H4 (cell line): Measurements from ENCODE around the gene CLDN5. TPM values are rescaled to one million over a fixed set of nuclear protein-coding genes. Genes with fewer than 3 reads are reported as not detected.

ENCODE experiments used
- DNase-seq: peaks from one replicate; pipeline ENCODE4 v3.0.0-alpha.2; 2015; ENCODE audit warnings: low spot score
- total RNA-seq: library from RNA; depleted of rRNA; stranded (reverse); fragments of >200 nt; shearing (Covaris generic); gene quantifications from 2 replicates; pipeline ENCODE4 v1.2.3, GENCODE V29; 2014; rRNA removed

Gene CLDN5
- total RNA-seq, 1 experiment from 2014 or later: not detected

GRCh38 chr22:19480789-19481188 is 43.4 kb downstream of the CLDN5 start:
- no peak for DNase-seq

DNA sequence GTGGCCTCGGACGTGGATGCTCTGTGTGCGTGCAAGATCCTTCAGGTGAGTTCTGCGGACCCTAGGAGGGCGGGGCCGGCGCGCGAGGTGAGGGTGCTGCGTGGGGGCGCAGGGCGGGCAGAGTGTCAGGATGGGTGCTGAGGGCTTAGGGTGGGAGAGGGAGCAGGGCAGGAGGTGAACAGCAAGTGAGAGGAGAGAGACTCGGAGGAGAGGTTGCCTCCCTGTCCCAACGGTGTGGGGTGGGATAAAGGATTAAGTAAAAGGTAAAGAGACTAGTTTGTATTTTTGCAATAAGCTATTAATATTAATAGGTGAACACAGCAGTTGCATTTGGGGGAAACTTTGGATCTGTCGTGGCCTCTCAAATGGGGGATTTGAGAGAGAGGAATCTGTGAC is 44.0 kb downstream of the CLDN5 start:
- no peak for DNase-seq

DNA sequence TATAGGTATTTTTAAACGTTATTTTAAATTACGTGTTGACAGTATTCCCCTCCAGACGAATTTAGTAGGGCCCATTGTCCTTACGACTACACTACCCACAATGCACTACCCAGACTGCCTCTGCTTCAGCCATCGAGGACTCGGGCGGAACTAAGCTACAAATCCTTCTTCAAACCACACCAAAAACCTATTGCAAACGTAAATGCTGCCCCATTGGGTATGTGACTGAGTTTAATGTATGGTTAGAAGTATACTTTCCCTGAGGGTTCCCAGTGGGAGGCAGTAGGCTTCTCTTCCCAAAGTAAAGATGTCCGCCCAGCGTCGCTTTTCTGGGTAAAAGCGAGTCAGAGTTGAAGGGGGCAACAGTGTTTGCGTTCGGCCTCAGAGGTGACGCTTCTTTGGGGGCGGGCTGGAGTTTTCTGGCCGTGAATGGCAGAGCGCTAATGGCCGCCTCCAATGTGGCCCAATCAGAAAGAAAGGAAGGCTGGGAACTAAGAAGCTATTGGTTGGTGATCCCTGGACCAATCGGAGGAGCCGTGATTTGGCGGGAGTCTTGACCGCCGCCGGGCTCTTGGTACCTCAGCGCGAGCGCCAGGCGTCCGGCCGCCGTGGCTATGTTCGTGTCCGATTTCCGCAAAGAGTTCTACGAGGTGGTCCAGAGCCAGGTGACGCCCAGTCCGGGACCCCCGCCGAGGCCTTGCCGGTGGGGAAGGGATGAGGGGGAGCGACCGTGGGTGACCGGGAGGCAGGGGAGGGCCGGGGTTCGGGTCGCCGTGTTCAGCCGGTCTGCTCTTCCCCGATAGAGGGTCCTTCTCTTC is 44.6 kb downstream of the CLDN5 start, which contains the start of gene CDC45:
TSS of gene CDC45 (plus strand) at position 566 of the 818 bp plus-strand sequence. CDS start at position 615, 49 bp downstream.
- DNase-seq: peak; percentile 95

DNA sequence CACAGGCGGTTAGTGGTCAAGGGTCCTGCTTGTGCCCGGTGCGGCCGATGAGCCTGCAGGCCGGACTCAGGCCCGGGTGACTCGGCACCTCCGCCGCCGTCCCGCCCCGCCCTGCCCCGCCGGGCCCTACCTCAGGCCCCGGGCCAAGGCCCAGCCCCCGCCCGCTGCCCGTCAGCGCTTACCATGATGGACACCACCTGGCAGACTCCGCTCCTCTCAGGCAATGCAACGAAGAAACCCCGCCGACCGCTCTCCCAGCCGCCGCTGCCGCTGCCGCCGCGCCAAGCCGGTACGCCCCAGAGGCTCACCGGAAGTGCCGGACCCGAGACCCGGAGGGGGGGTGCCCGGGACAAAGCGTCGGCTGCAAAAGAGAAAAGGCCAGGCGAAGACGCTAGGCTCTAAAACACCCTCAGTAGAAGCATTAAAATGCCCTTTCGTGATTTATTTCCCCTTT is 45.3 kb downstream of the CLDN5 start, which contains the start of gene UFD1:
TSS of gene UFD1 (minus strand) at position 293 of the 454 bp plus-strand sequence. CDS start at position 185, 108 bp downstream.
- DNase-seq: peak; percentile 65

DNA sequence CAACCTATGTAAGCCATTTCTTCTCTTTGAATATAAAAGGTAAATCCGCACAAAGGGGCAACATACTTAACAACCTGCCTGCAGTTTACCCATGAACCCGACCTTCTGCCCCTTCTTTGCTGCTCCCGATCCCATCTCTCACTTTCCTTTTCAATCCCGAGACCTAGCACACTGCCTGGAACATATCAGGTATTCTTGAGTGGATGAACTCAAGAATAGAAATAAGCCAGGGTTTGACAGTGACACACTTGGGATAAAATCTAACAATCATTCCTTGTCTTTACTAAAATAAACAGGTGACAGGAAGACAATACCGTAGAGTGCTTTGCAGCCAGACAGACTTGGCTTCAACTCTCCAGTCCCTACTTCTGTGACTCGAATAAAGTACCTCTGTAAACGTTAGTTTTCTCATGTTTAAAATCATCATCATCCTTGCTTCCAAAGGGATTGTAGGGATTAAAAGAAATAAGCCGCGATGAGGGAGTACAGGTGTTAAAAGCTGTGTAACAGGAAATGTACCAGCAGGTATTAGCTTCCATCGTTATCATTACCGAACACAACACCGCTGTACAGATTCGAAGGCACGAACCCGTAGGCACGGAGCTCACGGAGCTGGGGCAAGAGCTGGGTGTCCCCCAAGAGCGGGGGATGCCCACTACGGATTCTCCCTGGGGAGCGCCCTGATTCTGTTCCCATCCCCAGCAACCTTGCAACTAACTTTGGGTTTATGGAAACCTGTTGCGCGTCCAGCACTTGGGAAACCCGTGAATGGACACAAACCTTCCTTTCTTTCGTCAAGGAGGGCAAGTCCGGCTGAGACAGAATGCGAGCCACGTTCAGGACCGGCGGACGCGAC is 45.9 kb downstream of the CLDN5 start:
- DNase-seq: no peak

GRCh38 chr22:19477321-19478044 is 46.7 kb downstream of the CLDN5 start:
- DNase-seq: no peak

DNA sequence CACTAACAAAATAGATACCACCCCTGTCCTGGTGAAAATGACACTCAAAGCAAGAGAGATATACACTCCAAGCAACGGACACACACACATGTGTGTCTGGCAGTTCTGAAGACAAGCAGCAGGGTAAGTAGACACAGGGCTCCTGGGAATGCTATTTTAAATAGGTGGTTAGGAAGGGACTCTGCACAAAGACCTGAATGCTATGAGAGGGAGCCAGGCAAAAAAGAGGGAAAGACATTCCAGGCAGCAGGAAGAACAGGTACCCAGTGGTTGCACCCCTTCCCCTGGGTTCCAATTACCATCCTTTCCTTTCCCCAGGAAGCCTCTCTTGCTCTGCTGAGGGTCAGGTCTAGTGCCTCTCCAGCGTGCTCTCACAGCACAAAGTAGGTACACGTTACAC is 48.2 kb downstream of the CLDN5 start:
- no peak for DNase-seq

DNA sequence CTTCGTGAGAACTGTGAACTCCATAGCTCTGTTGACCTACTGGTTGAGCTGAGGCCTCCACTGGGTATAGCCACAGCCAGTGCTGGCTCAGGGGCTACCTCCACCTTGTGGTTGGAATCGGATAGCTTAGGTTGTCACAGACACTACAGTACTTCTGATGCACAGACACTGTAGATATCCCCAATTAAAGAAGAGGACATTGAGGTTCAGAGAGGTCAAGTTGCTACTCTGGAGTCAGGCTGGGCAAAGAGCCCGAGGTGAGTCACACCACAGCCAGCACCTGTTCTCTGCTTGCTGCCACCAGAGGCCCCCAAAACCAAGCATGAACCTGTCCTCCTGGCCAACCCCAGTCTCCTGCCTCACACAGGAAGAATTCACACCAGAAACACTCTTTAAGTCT is 50.6 kb downstream of the CLDN5 start:
- no peak for DNase-seq

Other genes with a start within 250 kb of the CLDN5 start
- 5.3 and 5.8 TPM in 2 replicates for gene CLTCL1, start 232.7 kb downstream of the CLDN5 start, total RNA-seq
- gene HIRA, start 92.7 kb downstream of the CLDN5 start, total RNA-seq: 9.6 and 10.0 TPM in 2 replicates
- 60.4 and 79.3 TPM in 2 replicates for gene MRPL40, start 91.9 kb downstream of the CLDN5 start, total RNA-seq
- gene C22orf39, start 76.7 kb downstream of the CLDN5 start, total RNA-seq: 19.6 and 23.2 TPM in 2 replicates
- gene UFD1, start 45.2 kb downstream of the CLDN5 start, total RNA-seq: 55.6 and 71.1 TPM in 2 replicates
- gene CDC45, start 44.5 kb downstream of the CLDN5 start, total RNA-seq: 49.1 and 58.0 TPM in 2 replicates
- 10.9 and 15.8 TPM in 2 replicates for gene SEPTIN5, start 190.1 kb upstream of the CLDN5 start, total RNA-seq
- gene GP1BB, start 199.1 kb upstream of the CLDN5 start, total RNA-seq: 0.06 and 1.3 TPM in 2 replicates
- not detected in 2 replicates for gene TBX1, start 236.4 kb upstream of the CLDN5 start, total RNA-seq